Measurements from ENCODE around the gene TBC1D14. TPM values are rescaled to one million over a fixed set of nuclear protein-coding genes. Genes with fewer than 3 reads are reported as not detected.

The TBC1D14 gene
- polyA plus RNA-seq, 1 of the 3 experiments (the other 2 are of a cell fraction) = 39.5 TPM

DNA sequence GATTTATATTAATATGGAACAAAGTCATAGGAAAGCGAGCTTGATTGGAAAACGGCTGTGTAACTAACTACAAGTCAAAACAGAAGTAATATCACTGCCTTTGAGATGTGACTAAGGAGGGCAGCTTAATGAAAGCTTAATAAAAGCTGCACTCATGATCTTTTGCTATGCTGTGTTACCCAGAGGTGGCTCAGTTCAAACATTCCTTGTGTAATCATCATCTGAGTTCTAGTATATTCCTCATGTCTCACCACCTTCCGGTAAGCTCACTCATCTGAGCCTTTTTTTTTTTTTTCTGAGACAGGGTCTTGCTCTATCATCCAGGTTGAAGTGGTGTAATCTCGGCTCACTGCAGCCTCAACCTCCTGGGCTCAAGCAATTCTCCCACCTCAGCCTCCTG lies 153.2 kb downstream of the TBC1D14 start:
- H3F3A ChIP-seq (replicated peaks; ENCODE audit: insufficient read depth) = peaks cover 20% of the 10 kb centered on the region
- TF ChIP-seq EZH2phosphoT487 (IDR thresholded peaks at IDR 0.05; ENCODE audit: borderline replicate concordance, low read depth) = no peak
- TF ChIP-seq SMC3 (IDR thresholded peaks at IDR 0.05; ENCODE audit: low read depth, low read length) = no peak
- TF ChIP-seq, protein P1, sequence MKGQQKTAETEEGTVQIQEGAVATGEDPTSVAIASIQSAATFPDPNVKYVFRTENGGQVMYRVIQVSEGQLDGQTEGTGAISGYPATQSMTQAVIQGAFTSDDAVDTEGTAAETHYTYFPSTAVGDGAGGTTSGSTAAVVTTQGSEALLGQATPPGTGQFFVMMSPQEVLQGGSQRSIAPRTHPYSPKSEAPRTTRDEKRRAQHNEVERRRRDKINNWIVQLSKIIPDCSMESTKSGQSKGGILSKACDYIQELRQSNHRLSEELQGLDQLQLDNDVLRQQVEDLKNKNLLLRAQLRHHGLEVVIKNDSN (IDR thresholded peaks at IDR 0.05; ENCODE audit: borderline replicate concordance, low read depth) = no peak
- TF ChIP-seq JUND (IDR thresholded peaks at IDR 0.05) = no peak
- TF ChIP-seq SIN3A (IDR thresholded peaks at IDR 0.05; ENCODE audit: borderline replicate concordance, low read depth, low read length) = no peak
- TF ChIP-seq, protein P2, sequence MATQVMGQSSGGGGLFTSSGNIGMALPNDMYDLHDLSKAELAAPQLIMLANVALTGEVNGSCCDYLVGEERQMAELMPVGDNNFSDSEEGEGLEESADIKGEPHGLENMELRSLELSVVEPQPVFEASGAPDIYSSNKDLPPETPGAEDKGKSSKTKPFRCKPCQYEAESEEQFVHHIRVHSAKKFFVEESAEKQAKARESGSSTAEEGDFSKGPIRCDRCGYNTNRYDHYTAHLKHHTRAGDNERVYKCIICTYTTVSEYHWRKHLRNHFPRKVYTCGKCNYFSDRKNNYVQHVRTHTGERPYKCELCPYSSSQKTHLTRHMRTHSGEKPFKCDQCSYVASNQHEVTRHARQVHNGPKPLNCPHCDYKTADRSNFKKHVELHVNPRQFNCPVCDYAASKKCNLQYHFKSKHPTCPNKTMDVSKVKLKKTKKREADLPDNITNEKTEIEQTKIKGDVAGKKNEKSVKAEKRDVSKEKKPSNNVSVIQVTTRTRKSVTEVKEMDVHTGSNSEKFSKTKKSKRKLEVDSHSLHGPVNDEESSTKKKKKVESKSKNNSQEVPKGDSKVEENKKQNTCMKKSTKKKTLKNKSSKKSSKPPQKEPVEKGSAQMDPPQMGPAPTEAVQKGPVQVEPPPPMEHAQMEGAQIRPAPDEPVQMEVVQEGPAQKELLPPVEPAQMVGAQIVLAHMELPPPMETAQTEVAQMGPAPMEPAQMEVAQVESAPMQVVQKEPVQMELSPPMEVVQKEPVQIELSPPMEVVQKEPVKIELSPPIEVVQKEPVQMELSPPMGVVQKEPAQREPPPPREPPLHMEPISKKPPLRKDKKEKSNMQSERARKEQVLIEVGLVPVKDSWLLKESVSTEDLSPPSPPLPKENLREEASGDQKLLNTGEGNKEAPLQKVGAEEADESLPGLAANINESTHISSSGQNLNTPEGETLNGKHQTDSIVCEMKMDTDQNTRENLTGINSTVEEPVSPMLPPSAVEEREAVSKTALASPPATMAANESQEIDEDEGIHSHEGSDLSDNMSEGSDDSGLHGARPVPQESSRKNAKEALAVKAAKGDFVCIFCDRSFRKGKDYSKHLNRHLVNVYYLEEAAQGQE (IDR thresholded peaks at IDR 0.05; ENCODE audit: low read depth, low read length) = no peak
- CTCF ChIA-PET = interaction anchor here (1.3 to 3.2 kb wide), 4 partner anchors 8 to 88 kb away, joined by 4 to 19 read pairs (median 6); partner anchors contain the start of gene TADA2B
- DNase-seq = no peak
- H3K4me2 ChIP-seq = no peak overlapping the region
- peaks cover 62% of the 10 kb centered on the region for H3K79me2 ChIP-seq (ENCODE audit: insufficient read depth)
- H3K36me3 ChIP-seq (replicated peaks in 1 of 2; ENCODE audit: control insufficient read depth in 1 of 2, insufficient read depth in 2 of 2, low read length in 1 of 2) = peaks cover 48 to 63% of the 10 kb centered on the region in 2 experiments
- no peak overlapping the region for H3K27ac ChIP-seq (ENCODE audit: low read depth in 2 of 2, low read length in 1 of 2)
- H3K4me3 ChIP-seq (ENCODE audit: low read depth in 2 of 2, low read length in 1 of 2) = no peak overlapping the region
- H2AFZ ChIP-seq (ENCODE audit: low read depth) = no peak overlapping the region
- H3K4me1 ChIP-seq (ENCODE audit: control insufficient read depth in 1 of 2, insufficient read depth in 2 of 2, low read depth in 1 of 2, low read length in 1 of 2) = peaks cover 0 to 9% of the 10 kb centered on the region in 2 experiments; a peak in 2 of 4 replicates
- H3K9ac ChIP-seq = no peak overlapping the region
- H3K9me3 ChIP-seq = no peaks in the 10 kb centered on the region
- peaks cover 25% of the 10 kb centered on the region for H4K20me1 ChIP-seq (ENCODE audit: insufficient read depth)
- POLR2A ChIA-PET = interaction anchor here (1.0 kb wide), 1 partner anchor 344 kb away, joined by 3 read pairs; no protein-coding TSS in a partner anchor
- no peaks in the 10 kb centered on the region for H3K27me3 ChIP-seq (ENCODE audit: insufficient read depth)
- 95% methylated on average over 4 of the region's 4 CpGs for WGBS (ENCODE audit: low lambda C conversion rate)
- no peaks in the 10 kb centered on the region for H3K9me2 ChIP-seq

DNA sequence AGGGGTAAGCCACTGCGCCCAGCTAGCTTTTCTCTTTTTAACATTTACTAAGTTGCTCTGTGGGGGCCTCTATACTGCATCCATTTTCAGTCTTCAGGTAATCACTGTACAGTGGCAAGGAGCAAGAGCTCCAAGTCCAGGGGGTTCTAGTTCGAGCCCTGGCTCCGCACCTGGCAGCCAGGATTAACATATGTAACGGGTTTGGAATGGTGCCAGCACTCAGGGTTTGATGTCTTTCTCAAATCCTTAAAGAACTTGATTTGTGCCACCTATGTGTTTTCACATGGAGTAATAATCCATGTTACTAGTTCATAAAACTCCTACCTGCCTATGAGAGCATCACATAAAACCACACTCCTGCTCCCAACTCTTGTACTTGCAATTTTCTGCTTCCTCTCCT lies 153.7 kb downstream of the TBC1D14 start:
- WGBS (ENCODE audit: low lambda C conversion rate) = 93% methylated on average over 3 of the region's 4 CpGs

More for the DNA sequence above, 153.7 kb downstream of the TBC1D14 start:
- H4K20me1 ChIP-seq (ENCODE audit: insufficient read depth) = peaks cover 25% of the 10 kb centered on the region
- no peaks in the 10 kb centered on the region for H3K27me3 ChIP-seq (ENCODE audit: insufficient read depth)
- no peaks in the 10 kb centered on the region for H3K9me3 ChIP-seq
- H3K79me2 ChIP-seq (ENCODE audit: insufficient read depth) = peaks cover 61% of the 10 kb centered on the region
- H3K9me2 ChIP-seq = no peaks in the 10 kb centered on the region
- TF ChIP-seq POLR2AphosphoS5 (IDR thresholded peaks at IDR 0.05; ENCODE audit: low read depth, low read length) (no peak), SIN3A (IDR thresholded peaks at IDR 0.05; ENCODE audit: borderline replicate concordance, low read depth, low read length) (no peak)
- TF ChIP-seq, protein P3, sequence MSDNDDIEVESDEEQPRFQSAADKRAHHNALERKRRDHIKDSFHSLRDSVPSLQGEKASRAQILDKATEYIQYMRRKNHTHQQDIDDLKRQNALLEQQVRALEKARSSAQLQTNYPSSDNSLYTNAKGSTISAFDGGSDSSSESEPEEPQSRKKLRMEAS (IDR thresholded peaks at IDR 0.05; ENCODE audit: low read depth) = no peak
- peaks cover 48 to 59% of the 10 kb centered on the region in 2 experiments for H3K36me3 ChIP-seq (replicated peaks in 1 of 2; ENCODE audit: control insufficient read depth in 1 of 2, insufficient read depth in 2 of 2, low read length in 1 of 2)
- H3K4me3 ChIP-seq (ENCODE audit: low read depth in 2 of 2, low read length in 1 of 2) = no peak overlapping the region
- H3K4me2 ChIP-seq = no peak overlapping the region
- peaks cover 19% of the 10 kb centered on the region for H3F3A ChIP-seq (replicated peaks; ENCODE audit: insufficient read depth)
- ChIA-PET POLR2A (interaction anchor here (1.0 kb wide), 1 partner anchor 344 kb away, joined by 3 read pairs; no protein-coding TSS in a partner anchor), CTCF (interaction anchor here (1.6 to 1.8 kb wide), 2 partner anchors 20 to 89 kb away, joined by 5 to 7 read pairs; partner anchors contain the start of gene TADA2B)
- H3K27ac ChIP-seq (ENCODE audit: low read depth in 2 of 2, low read length in 1 of 2) = no peak overlapping the region
- no peak overlapping the region for H2AFZ ChIP-seq (ENCODE audit: low read depth)
- DNase-seq = no peak
- no peak overlapping the region for H3K9ac ChIP-seq
- H3K4me1 ChIP-seq (ENCODE audit: control insufficient read depth in 1 of 2, insufficient read depth in 2 of 2, low read depth in 1 of 2, low read length in 1 of 2) = peaks cover 0 to 9% of the 10 kb centered on the region in 2 experiments; a peak in 2 of 4 replicates
